VCaP (cell line): ENCODE measurements around the gene BTLA.
"Not testable (repeated sequence)": the region's sequence is repeated elsewhere in the genome, so short reads cannot be mapped to it uniquely, and the experiment has no call there.

Source experiments
- H3K27ac ChIP-seq: fragments of 450-650 bp; 2 replicates; pipeline ENCODE4 v1.5.1; 2017
- CTCF ChIP-seq: fragments of 450-650 bp; conservative IDR thresholded peaks from 2 replicates; pipeline ENCODE4 v1.5.1; 2017; ENCODE audit warnings: mild to moderate bottlenecking, moderate library complexity

BTLA gene

GRCh38 chr3:112500621-112501020 lies 1.3 kb upstream of the BTLA start:
- no peak overlapping the region for H3K27ac ChIP-seq
- no peak for TF ChIP-seq CTCF

- TF ChIP-seq CTCF: no peak
- H3K27ac ChIP-seq: no peak overlapping the region
These were observed 1.2 kb downstream of the BTLA start for GRCh38 chr3:112497897-112498548.

- TF ChIP-seq CTCF: no peak
- no peak overlapping the region for H3K27ac ChIP-seq
These were observed 2.8 kb downstream of the BTLA start for GRCh38 chr3:112496366-112497067.

GRCh38 chr3:112494448-112494767 lies 4.9 kb downstream of the BTLA start:
- H3K27ac ChIP-seq: not testable (repeated sequence)

- no peak for TF ChIP-seq CTCF
- H3K27ac ChIP-seq: no peak overlapping the region
These were observed 7.1 kb downstream of the BTLA start for GRCh38 chr3:112492124-112492523.

- H3K27ac ChIP-seq: no peak overlapping the region
- TF ChIP-seq CTCF: no peak
These were observed 7.9 kb downstream of the BTLA start for GRCh38 chr3:112491373-112491772.

- H3K27ac ChIP-seq: no peak overlapping the region
- no peak for TF ChIP-seq CTCF
These were observed 9.4 kb downstream of the BTLA start for GRCh38 chr3:112489674-112490479.
